ENCODE data around the gene SLC15A2. TPM values are rescaled to one million over a fixed set of nuclear protein-coding genes. Genes with fewer than 3 reads are reported as not detected.

The SLC15A2 gene
- total RNA-seq, 1 experiment from 2014 or later = 2.4 TPM

- H3K4me1 Mint-ChIP-seq = peaks cover 7 to 11% of the 10 kb centered on the region in 2 experiments
- no peak for TF ChIP-seq CTCF (conservative IDR thresholded peaks at IDR 0.05)
- peaks cover 9 to 15% (median 10%) of the 10 kb centered on the region in 3 experiments for H3K36me3 Mint-ChIP-seq (ENCODE audit: insufficient read depth in 1 of 3, low read depth in 3 of 3)
- Histone ChIP-seq H4K20me1 (ENCODE audit: control insufficient read depth, insufficient read depth, insufficient read length) (no peaks in the 10 kb centered on the region), H2BK20ac (ENCODE audit: low read depth, low read length, poor library complexity, severe bottlenecking) (no peak overlapping the region), H3K23ac (ENCODE audit: insufficient read length, low read depth, low read length) (no peak overlapping the region), H4K8ac (replicated peaks; ENCODE audit: insufficient read length, low read depth, low read length) (no peak overlapping the region), H2AK5ac (ENCODE audit: insufficient read length, low read length) (no peak overlapping the region), H3K9ac (ENCODE audit: extremely low read depth, insufficient read length, low read length) (no peak overlapping the region), H3T11ph (ENCODE audit: low read length) (no peak overlapping the region), H3K27me3 (ENCODE audit: insufficient read depth, low read length) (no peaks in the 10 kb centered on the region), H2BK12ac (ENCODE audit: insufficient read length, low read depth, low read length) (no peak overlapping the region), H2BK120ac (ENCODE audit: low read depth, low read length, poor library complexity, severe bottlenecking) (no peak overlapping the region), H3K79me2 (ENCODE audit: insufficient read depth, low read length) (no peaks in the 10 kb centered on the region), H3K56ac (ENCODE audit: insufficient read length, low read depth, low read length) (no peak overlapping the region), H2BK15ac (ENCODE audit: low read depth, low read length) (no peak overlapping the region), H2AFZ (ENCODE audit: low read length) (no peak overlapping the region), H3K9me3 (ENCODE audit: control insufficient read depth, low read depth, low read length) (peaks cover 1% of the 10 kb centered on the region), H3K4me1 (ENCODE audit: insufficient read depth, low read length) (no peaks in the 10 kb centered on the region), H3K79me1 (ENCODE audit: insufficient read depth, low read depth, low read length, poor library complexity, severe bottlenecking) (no peaks in the 10 kb centered on the region), H2BK5ac (ENCODE audit: insufficient read length, low read length) (no peak overlapping the region), H4K5ac (ENCODE audit: insufficient read length, low read depth, low read length) (no peak overlapping the region), H3K4me2 (ENCODE audit: insufficient read depth, insufficient read length, low read length) (no peak overlapping the region), H3K4ac (ENCODE audit: low read depth, low read length) (no peak overlapping the region), H3K27ac (ENCODE audit: insufficient read length, low read depth, low read length) (no peak overlapping the region), H4K91ac (ENCODE audit: insufficient read length, low read depth, low read length) (no peak overlapping the region), H3K23me2 (ENCODE audit: insufficient read length, low read depth, low read length, poor library complexity, severe bottlenecking) (no peaks in the 10 kb centered on the region), H3K14ac (ENCODE audit: insufficient read depth, low read length) (no peak overlapping the region), H3K18ac (ENCODE audit: insufficient read length, low read depth, low read length) (no peak overlapping the region)
- H3K27ac Mint-ChIP-seq = no peak overlapping the region
- no peak for DNase-seq
- H3K4me3 Mint-ChIP-seq = no peak overlapping the region
- H3K27me3 Mint-ChIP-seq (ENCODE audit: low read depth) = no peaks in the 10 kb centered on the region
- no CpG with 5 or more reads among the region's 2 CpGs for WGBS (ENCODE audit: extremely low coverage, insufficient read length, low lambda C conversion rate)
- peaks cover 9% of the 10 kb centered on the region in 2 experiments for H3K9me3 Mint-ChIP-seq
Observed at GRCh38 chr3:121913305-121913990, 19.2 kb downstream of the SLC15A2 start.

All from H9 (cell line).